ENCODE data around the gene CHURC1.

DNA sequence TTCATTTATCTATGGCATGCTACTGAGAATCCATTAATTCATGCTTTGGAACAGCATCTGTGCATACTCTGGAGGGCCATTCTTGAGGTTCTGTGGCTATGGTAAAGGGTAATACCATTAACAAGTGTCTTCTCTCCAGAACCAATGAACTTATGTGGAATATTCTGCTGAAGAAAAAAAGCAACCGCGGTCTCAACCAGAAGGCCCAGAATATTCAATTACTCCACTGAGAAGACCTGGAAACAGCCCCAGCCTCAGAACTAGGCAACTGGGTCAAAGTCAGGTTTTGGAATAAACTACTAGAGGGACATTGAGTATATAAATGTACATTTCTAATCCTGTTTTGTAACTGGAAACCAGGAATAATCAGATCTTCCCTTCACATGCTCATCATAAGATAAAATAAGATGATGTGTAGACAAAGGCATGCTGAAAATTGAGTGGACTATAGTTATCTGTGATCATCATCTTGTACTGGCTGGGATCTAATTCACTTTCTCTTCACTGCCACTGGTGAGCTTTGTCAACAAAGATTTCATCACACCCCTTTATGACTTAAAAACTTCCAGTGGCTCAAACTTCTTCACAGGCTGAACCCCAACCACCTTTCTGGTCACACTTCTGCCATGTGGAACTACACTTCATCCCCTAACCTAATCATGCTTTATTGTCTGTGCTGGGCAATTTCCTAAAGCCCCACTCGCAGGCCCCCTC lies 40.6 kb upstream of the CHURC1 start:
- no peak for TF ChIP-seq EZH2 (IDR thresholded peaks at IDR 0.05; ENCODE audit: insufficient read depth, poor library complexity, severe bottlenecking)
- no peak for TF ChIP-seq EZH2phosphoT487 (IDR thresholded peaks at IDR 0.05; ENCODE audit: insufficient read depth, low read depth)

Measured in GM23248 (cell line).